H1 (cell line): ENCODE data around the gene MRPL32. TPM values are rescaled to one million over a fixed set of nuclear protein-coding genes. Genes with fewer than 3 reads are reported as not detected.

Experiments used
- CTCF ChIA-PET: fragments of 300-600 bp; sonication (Branson Sonifier 250); formaldehyde crosslinking; loops from one replicate; lab custom pipeline; 2021; ENCODE audit not compliant: partially characterized antibody; lab: Charles Lee
- POLR2A ChIA-PET: fragments of 300-600 bp; sonication (Branson Sonifier 250); formaldehyde crosslinking; loops from one replicate; lab custom pipeline; 2021; ENCODE audit warnings: inconsistent platforms; ENCODE audit not compliant: partially characterized antibody; lab: Charles Lee
- DNase-seq, 2 experiments: peaks; one replicate each; pipeline versions ENCODE4 v3.0.0 to v3.0.0-alpha.2; 2010 to 2022; ENCODE audit warnings: low spot score in 2 of 2, low read depth in 1 of 2, mixed read lengths in 1 of 2
- FAIRE-seq: peaks from 2 replicates; lab custom pipeline; 2011; peaks lifted over from hg19 to GRCh38; lab: Jason Lieb, UNC
- H2AFZ ChIP-seq: 2 replicates; pipeline ENCODE4 v1.8.1; 2012; ENCODE audit warnings: low read length, inconsistent platforms
- H2AK5ac ChIP-seq: 2 replicates; pipeline ENCODE4 v1.6.1; 2013; ENCODE audit warnings: low read depth, low read length
- H2BK120ac ChIP-seq: replicated peaks from 2 replicates; pipeline ENCODE3; 2013; ENCODE audit warnings: low read depth, low read length, inconsistent platforms
- H2BK12ac ChIP-seq: 2 replicates; pipeline ENCODE4 v1.6.1; 2013; ENCODE audit warnings: low read depth, low read length
- H2BK15ac ChIP-seq: 2 replicates; pipeline ENCODE4 v1.6.1; 2013; ENCODE audit warnings: low read length
- H2BK20ac ChIP-seq: 2 replicates; pipeline ENCODE4 v1.6.1; 2013; ENCODE audit warnings: low read length
- H2BK5ac ChIP-seq: 2 replicates; pipeline ENCODE4 v1.6.1; 2013; ENCODE audit warnings: low read depth, low read length
- H3K14ac ChIP-seq: 2 replicates; pipeline ENCODE4 v1.6.1; 2013; ENCODE audit warnings: inconsistent platforms; ENCODE audit not compliant: insufficient read length
- H3K18ac ChIP-seq: 2 replicates; pipeline ENCODE4 v1.6.1; 2013; ENCODE audit warnings: low read length; ENCODE audit errors: extremely low read depth
- H3K23ac ChIP-seq: 2 replicates; pipeline ENCODE4 v1.6.1; 2013; ENCODE audit warnings: inconsistent platforms; ENCODE audit not compliant: insufficient read length
- H3K23me2 ChIP-seq: 2 replicates; pipeline ENCODE4 v1.6.1; 2013; ENCODE audit warnings: low read depth, low read length
- H3K27ac ChIP-seq: 2 replicates; pipeline ENCODE4 v1.6.1; 2011; ENCODE audit warnings: low read depth, low read length, inconsistent platforms
- H3K27me3 ChIP-seq, 4 experiments: replicated peaks in 1 of 4; 1 replicate in 1 of 4; 2 replicates in 3 of 4; pipeline versions ENCODE4 v1.6.1 to v1.8.1; 2011 to 2013; ENCODE audit warnings: low read length in 3 of 4, mild to moderate bottlenecking in 3 of 4, inconsistent platforms in 2 of 4, mixed read lengths in 2 of 4, moderate library complexity in 1 of 4; ENCODE audit not compliant: control insufficient read depth in 3 of 4, insufficient read depth in 3 of 4; ENCODE audit errors: extremely low read depth in 1 of 4
- H3K36me3 ChIP-seq, 4 experiments: 2 replicates each; pipeline versions ENCODE4 v1.6.1 to v1.8.1; 2011 to 2013; ENCODE audit warnings: mild to moderate bottlenecking in 4 of 4, low read length in 3 of 4, moderate library complexity in 2 of 4, control low read depth in 1 of 4, inconsistent platforms in 1 of 4; ENCODE audit not compliant: insufficient read depth in 4 of 4, control insufficient read depth in 2 of 4
- H3K4ac ChIP-seq: replicated peaks from 2 replicates; pipeline ENCODE3; 2013; ENCODE audit warnings: low read length, low read depth, mixed read lengths, inconsistent platforms; ENCODE audit not compliant: insufficient read length
- H3K4me1 ChIP-seq, 4 experiments: replicated peaks in 1 of 4; 1 replicate in 1 of 4; 2 replicates in 3 of 4; pipeline versions ENCODE4 v1.6.1 to v1.8.1; 2011 to 2013; ENCODE audit warnings: low read length in 3 of 4, inconsistent platforms in 2 of 4, mixed read lengths in 1 of 4; ENCODE audit not compliant: insufficient read depth in 4 of 4, control insufficient read depth in 3 of 4
- H3K4me2 ChIP-seq, 2 experiments: 2 replicates each; pipeline versions ENCODE4 v1.6.1 to v1.8.1; 2011 to 2013; ENCODE audit warnings: low read depth in 2 of 2, low read length in 2 of 2, control low read depth in 1 of 2, inconsistent platforms in 1 of 2, mild to moderate bottlenecking in 1 of 2; ENCODE audit not compliant: insufficient read depth in 1 of 2
- H3K4me3 ChIP-seq, 4 experiments: fragments of 200-600, 300-600 bp in 1 of 4; sonication (generic), shearing (Covaris generic), sonication (Bioruptor Twin) in 1 of 4; 2 replicates each; pipeline versions ENCODE4 v1.5.1 to v1.8.1; 2011 to 2016; ENCODE audit warnings: low read length in 4 of 4, low read depth in 3 of 4, control low read depth in 2 of 4, inconsistent platforms in 2 of 4, mild to moderate bottlenecking in 2 of 4, mixed read lengths in 1 of 4, moderate library complexity in 1 of 4; ENCODE audit not compliant: insufficient read depth in 2 of 4; ENCODE audit errors: extremely low read depth in 1 of 4
- H3K56ac ChIP-seq: replicated peaks from 2 replicates; pipeline ENCODE3; 2013; ENCODE audit warnings: low read depth, mild to moderate bottlenecking, mixed read lengths, low read length, inconsistent platforms; ENCODE audit not compliant: insufficient read length
- H3K79me1 ChIP-seq: 2 replicates; pipeline ENCODE4 v1.6.1; 2013; ENCODE audit warnings: low read depth, low read length, control low read depth
- H3K79me2 ChIP-seq, 2 experiments: 2 replicates each; pipeline versions ENCODE4 v1.6.1 to v1.8.1; 2012 to 2013; ENCODE audit warnings: low read length in 2 of 2, mild to moderate bottlenecking in 2 of 2, inconsistent platforms in 1 of 2; ENCODE audit not compliant: insufficient read depth in 2 of 2, control insufficient read depth in 1 of 2
- H3K9ac ChIP-seq, 4 experiments: replicated peaks in 1 of 4; 1 replicate in 1 of 4; 2 replicates in 3 of 4; pipeline versions ENCODE4 v1.6.1 to v1.8.1; 2011 to 2013; ENCODE audit warnings: low read depth in 3 of 4, low read length in 3 of 4, control low read depth in 2 of 4, mild to moderate bottlenecking in 2 of 4, moderate library complexity in 2 of 4, inconsistent platforms in 1 of 4; ENCODE audit errors: extremely low read depth in 1 of 4
- H3K9me3 ChIP-seq, 2 experiments: 2 replicates each; pipeline versions ENCODE4 v1.6.1 to v1.8.1; 2012 to 2013; ENCODE audit warnings: mild to moderate bottlenecking in 2 of 2, moderate library complexity in 2 of 2, control low read depth in 1 of 2, inconsistent platforms in 1 of 2, low read depth in 1 of 2, low read length in 1 of 2, mixed read lengths in 1 of 2; ENCODE audit not compliant: insufficient read depth in 2 of 2
- H4K20me1 ChIP-seq, 2 experiments: replicated peaks in 1 of 2; 2 replicates each; pipeline versions ENCODE3 to v1.8.1; 2011 to 2013; ENCODE audit warnings: inconsistent platforms in 2 of 2, low read length in 2 of 2, mild to moderate bottlenecking in 1 of 2; ENCODE audit not compliant: insufficient read depth in 2 of 2, control insufficient read depth in 1 of 2
- H4K5ac ChIP-seq: 2 replicates; pipeline ENCODE4 v1.6.1; 2013; ENCODE audit warnings: low read length, low read depth, mixed read lengths, inconsistent platforms; ENCODE audit not compliant: insufficient read length
- H4K8ac ChIP-seq: 2 replicates; pipeline ENCODE4 v1.8.0; 2013; ENCODE audit warnings: mild to moderate bottlenecking, moderate library complexity, low read length, inconsistent platforms; ENCODE audit not compliant: insufficient read depth; ENCODE audit errors: extremely low read depth
- H4K91ac ChIP-seq: replicated peaks from 2 replicates; pipeline ENCODE3; 2013; ENCODE audit warnings: low read length, mixed read lengths, inconsistent platforms; ENCODE audit not compliant: insufficient read length
- CEBPB ChIP-seq: IDR thresholded peaks from 2 replicates; pipeline ENCODE4 v1.6.1; 2012; ENCODE audit warnings: low read depth, low read length
- CHD2 ChIP-seq: IDR thresholded peaks from 2 replicates; pipeline ENCODE4 v1.6.1; 2012; ENCODE audit warnings: low read length, improper control_type of control experiment
- CREB1 ChIP-seq: IDR thresholded peaks from 2 replicates; pipeline ENCODE4 v1.6.1; 2012; ENCODE audit warnings: inconsistent platforms
- EGR1 ChIP-seq: IDR thresholded peaks from 2 replicates; pipeline ENCODE4 v1.6.1; 2011; ENCODE audit warnings: low read depth, low read length, borderline replicate concordance
- FOSL1 ChIP-seq: IDR thresholded peaks from 2 replicates; pipeline ENCODE4 v1.6.1; 2011; ENCODE audit warnings: mild to moderate bottlenecking, low read depth, low read length, moderate library complexity; ENCODE audit not compliant: insufficient read depth
- HDAC6 ChIP-seq: IDR thresholded peaks from one replicate; pipeline ENCODE4 v1.7.1; 2012; ENCODE audit warnings: low read depth, mild to moderate bottlenecking, inconsistent platforms, low read length, moderate library complexity
- POLR2AphosphoS5 ChIP-seq: IDR thresholded peaks from 2 replicates; pipeline ENCODE4 v1.6.1; 2011; ENCODE audit warnings: low read depth, low read length
- POU5F1 ChIP-seq: IDR thresholded peaks from 2 replicates; pipeline ENCODE4 v1.6.1; 2011; ENCODE audit warnings: low read depth, mild to moderate bottlenecking, low read length, moderate library complexity
- RBBP5 ChIP-seq: IDR thresholded peaks from 2 replicates; pipeline ENCODE4 v1.7.1; 2012; ENCODE audit warnings: low read depth, mild to moderate bottlenecking, inconsistent platforms, low read length, moderate library complexity, borderline replicate concordance
- SP4 ChIP-seq: IDR thresholded peaks from 2 replicates; pipeline ENCODE4 v1.6.1; 2012; ENCODE audit warnings: low read length, inconsistent platforms
- TBP ChIP-seq: IDR thresholded peaks from 2 replicates; pipeline ENCODE4 v1.6.1; 2011; ENCODE audit warnings: low read depth, low read length, improper control_type of control experiment
- WGBS, 2 experiments: shearing (Covaris generic) in 1 of 2; methylation state at CpG; one replicate each; pipeline versions ENCODE4 v1.1.6 to v1.1.7; 2013 to 2015; ENCODE audit warnings: low lambda C conversion rate in 2 of 2, mixed read lengths in 2 of 2, inconsistent platforms in 1 of 2, low coverage in 1 of 2, missing lambda C conversion rate in 1 of 2; ENCODE audit not compliant: insufficient replicate concordance in 2 of 2, insufficient coverage in 1 of 2, insufficient read length in 1 of 2; ENCODE audit errors: extremely low coverage in 1 of 2, missing lambda C conversion rate in 1 of 2; 5-methylcytosine and 5-hydroxymethylcytosine counted together
- polyA plus RNA-seq, 7 experiments: library from polyadenylated mRNA; depleted of rRNA in 3 of 7; stranded (reverse) in 5 of 7; unstranded in 2 of 7; fragments of >200 nt in 5 of 7; fragments of 200-250 nt in 2 of 7; gene quantifications; 1 replicate in 5 of 7; 2 replicates in 1 of 7; 4 replicates in 1 of 7; pipeline versions ENCODE4 v1.2.1 to v1.2.3, GENCODE V29; 2011 to 2013; ENCODE audit warnings: missing spikeins in 2 of 7, mixed read lengths in 2 of 7
- total RNA-seq: library from RNA; stranded (reverse); fragmentation: NEBNext Ultra II Directional; extraction: Animal tissue kit (Norgen Biotek cat#: 25700); gene quantifications from 2 replicates; pipeline ENCODE4 v1.2.1, GENCODE V29; 2021

Gene MRPL32
- total and polyA plus RNA-seq, 2 of the 8 experiments (the other 6 are each of a cell fraction or from before 2014, with no cell fraction given): 50.9 to 97.2 TPM

DNA sequence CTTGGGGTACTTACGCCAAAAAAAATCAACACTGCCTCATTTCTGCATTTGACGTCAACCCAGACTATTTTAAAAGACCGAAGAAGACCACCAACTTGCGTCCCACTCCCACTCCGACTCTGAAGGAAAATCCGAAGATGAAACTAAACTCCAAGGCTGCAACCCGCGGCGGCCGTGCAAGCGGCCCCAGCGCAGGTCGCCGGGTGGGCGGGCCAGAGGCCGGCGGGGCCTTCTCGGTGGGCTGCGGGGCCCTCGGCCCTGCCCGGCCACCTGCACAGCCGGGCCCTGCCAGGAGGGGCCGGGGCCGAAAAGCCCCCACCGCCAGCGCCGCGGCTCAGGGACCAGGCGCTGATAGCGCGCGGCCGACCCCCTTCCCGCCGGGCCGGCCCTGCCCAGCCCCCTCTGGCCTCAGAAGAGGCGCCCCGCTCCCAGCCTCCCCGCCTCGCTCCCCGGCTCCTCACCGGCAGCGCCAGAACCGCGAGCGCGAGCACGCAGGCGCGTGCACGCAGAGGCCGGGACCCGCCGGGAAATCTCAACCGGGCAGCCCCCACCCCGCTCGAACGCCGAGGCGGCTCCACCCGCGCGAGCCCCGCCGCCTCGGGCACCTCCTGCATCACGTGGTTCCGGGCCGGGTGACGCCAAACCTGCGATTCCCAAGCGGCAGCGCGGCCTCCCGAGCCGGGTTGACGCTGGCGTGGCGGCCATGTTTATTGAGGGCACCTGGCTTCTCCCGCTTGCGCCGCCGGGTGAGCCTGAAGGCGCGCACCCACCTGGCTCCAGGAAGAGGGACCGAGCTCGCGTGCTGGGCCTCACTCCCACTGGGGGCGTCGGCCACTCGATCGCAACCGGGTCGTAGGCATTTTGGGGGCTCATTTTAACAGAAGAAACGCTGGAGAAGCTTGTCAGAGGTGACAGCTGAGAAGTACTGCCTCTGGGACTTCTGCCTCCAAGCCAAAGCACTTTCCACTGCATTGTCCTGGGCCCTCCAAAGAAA lies 20.4 kb upstream of the MRPL32 start, which contains the start of gene C7orf25:
Gene C7orf25, minus strand, starts transcription at position 617 of the 994 bp plus-strand sequence. CDS start 1,170 bp downstream, outside the sequence.
- no peak within 1 kb of the TSS for H3K56ac ChIP-seq
- H2BK120ac ChIP-seq: no peak within 1 kb of the TSS
- peak within 1 kb of the TSS; percentile 56; the same call in 1 of the 2 replicates for H3K18ac ChIP-seq
- peak within 1 kb of the TSS; percentile 64 to 85 (median 68) for H3K4me3 ChIP-seq
- H2BK15ac ChIP-seq: no peak within 1 kb of the TSS
- H3K23ac ChIP-seq: no peak within 1 kb of the TSS
- POLR2A ChIA-PET: interaction anchor here (0.6 to 9.1 kb wide), 7 partner anchors 15 to 905 kb away, joined by 3 to 112 read pairs (median 3); partner anchors contain the start of genes MRPL32 and PSMA2
- DNase-seq (peak; percentile 91 to 98), FAIRE-seq (no peak)
- no peaks in the 10 kb centered on the region for H3K9me3 ChIP-seq
- no peak within 1 kb of the TSS for H4K91ac ChIP-seq
- H3K79me1 ChIP-seq: peaks cover 4% of the 10 kb centered on the region; the same call in 1 of the 2 replicates
- 1% methylated on average over 64 of the region's 95 CpGs; no CpG with 5 or more reads in 1 of the 2 experiments for WGBS, 2 experiments
- no peak within 1 kb of the TSS for H2BK20ac ChIP-seq
- H3K9ac ChIP-seq: peak within 1 kb of the TSS; percentile 54 to 87 (median 74)
- peak within 1 kb of the TSS; percentile 41; the same call in 1 of the 2 replicates for H2AK5ac ChIP-seq
- H4K20me1 ChIP-seq: no peaks in the 10 kb centered on the region
- peak within 1 kb of the TSS; percentile 78 to 96 for H3K4me2 ChIP-seq
- no peak within 1 kb of the TSS for H3K14ac ChIP-seq
- H4K5ac ChIP-seq: no peak within 1 kb of the TSS
- peak within 1 kb of the TSS; percentile 4 for H3K4ac ChIP-seq
- peak within 1 kb of the TSS; percentile 55; the same call in 1 of the 2 replicates for H2AFZ ChIP-seq
- peaks cover 2 to 24% (median 7%) of the 10 kb centered on the region in 4 experiments; a peak in 5 of 8 replicates for H3K36me3 ChIP-seq
- H3K23me2 ChIP-seq: peaks cover 2% of the 10 kb centered on the region; the same call in 1 of the 2 replicates
- peak within 1 kb of the TSS; percentile 73 for H3K27ac ChIP-seq
- peaks cover 0 to 10% of the 10 kb centered on the region in 2 experiments; a peak in 2 of 4 replicates for H3K79me2 ChIP-seq
- H2BK12ac ChIP-seq: no peak within 1 kb of the TSS
- H2BK5ac ChIP-seq: peak within 1 kb of the TSS; percentile 60; the same call in 1 of the 2 replicates
- peak within 1 kb of the TSS; percentile 29; the same call in 1 of the 2 replicates for H4K8ac ChIP-seq
- peaks cover 2 to 11% (median 5%) of the 10 kb centered on the region in 4 experiments; a peak in 6 of 7 replicates for H3K4me1 ChIP-seq
- CTCF ChIA-PET: interaction anchor here (1.3 kb wide), 1 partner anchor 34 kb away, joined by 6 read pairs; no protein-coding TSS in a partner anchor
- no peaks in the 10 kb centered on the region for H3K27me3 ChIP-seq
- TF ChIP-seq TBP (peak; percentile 60; the same call in 1 of the 2 replicates), HDAC6 (no peak), SP4 (no peak), POU5F1 (no peak), FOSL1 (no peak), POLR2AphosphoS5 (peak; percentile 82), RBBP5 (peak; percentile 97; the same call in 1 of the 2 replicates), CHD2 (no peak), CEBPB (no peak), CREB1 (peak; percentile 87), EGR1 (no peak)
